ENCODE data around the gene FOXP1.
A peak's percentile ranks its signal among the peaks of the same experiment; 100 is the strongest.
"Not testable (repeated sequence)": the region's sequence is repeated elsewhere in the genome, so short reads cannot be mapped to it uniquely, and the experiment has no call there.

FOXP1 gene

DNA sequence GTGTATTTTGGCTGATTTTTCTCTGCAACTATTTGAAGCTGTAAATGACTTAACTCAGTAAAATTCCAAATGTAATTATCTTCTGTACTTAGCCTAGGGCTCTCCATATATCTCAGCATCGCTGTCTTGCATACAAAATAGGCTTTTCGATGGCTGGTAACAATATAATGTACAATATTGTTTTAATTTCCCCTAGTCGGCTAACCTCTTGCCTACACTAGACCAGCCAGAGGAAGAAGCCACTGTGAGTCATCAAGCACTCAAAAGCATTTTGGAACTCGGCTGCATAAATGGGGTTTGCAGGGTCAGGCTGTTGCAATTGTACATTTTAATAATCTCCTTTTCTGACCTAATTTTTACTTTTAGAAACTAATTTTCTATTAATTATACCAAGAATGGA lies 583.8 kb downstream of the FOXP1 start:
- no peak for DNase-seq (ENCODE audit: low spot score)

DNA sequence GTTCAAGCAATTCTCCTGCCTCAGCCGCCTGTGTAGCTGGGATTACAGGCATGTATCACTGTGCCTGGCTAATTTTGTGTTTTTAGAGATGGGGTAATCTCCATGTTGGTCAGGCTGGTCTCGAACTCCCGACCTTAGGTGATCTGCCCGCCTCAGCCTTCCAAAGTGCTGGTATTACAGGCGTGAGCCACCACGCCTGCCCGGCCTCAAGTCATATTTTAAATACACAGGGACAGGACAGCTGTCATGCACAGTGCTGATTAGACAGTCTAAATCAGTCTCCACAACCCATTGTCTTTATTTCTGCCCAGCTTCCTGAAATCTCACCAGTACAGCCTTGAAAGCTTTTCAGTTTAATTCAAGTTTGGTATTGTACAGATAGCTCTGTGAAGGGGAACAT lies 587.4 kb downstream of the FOXP1 start:
- DNase-seq (ENCODE audit: low spot score): no peak

DNA sequence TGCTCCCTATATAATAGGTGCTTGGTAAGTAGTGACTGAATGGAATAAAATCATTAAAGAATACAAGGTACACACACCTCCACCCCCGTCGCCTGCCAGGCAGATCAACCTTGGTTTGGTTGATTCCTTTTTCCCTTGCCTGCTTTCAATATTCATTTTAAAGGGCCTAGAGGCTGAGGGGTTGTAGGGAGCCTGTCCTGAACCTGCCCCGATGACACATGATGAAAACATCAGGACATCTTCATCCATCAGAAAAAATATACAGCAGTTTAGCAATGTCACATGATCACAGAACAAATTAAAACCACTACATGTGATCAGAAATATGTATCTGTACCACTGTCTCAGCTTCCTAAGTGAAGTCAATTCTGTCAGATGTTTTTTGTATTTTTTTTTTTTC lies 588.9 kb downstream of the FOXP1 start:
- no peak for DNase-seq (ENCODE audit: low spot score)

DNA sequence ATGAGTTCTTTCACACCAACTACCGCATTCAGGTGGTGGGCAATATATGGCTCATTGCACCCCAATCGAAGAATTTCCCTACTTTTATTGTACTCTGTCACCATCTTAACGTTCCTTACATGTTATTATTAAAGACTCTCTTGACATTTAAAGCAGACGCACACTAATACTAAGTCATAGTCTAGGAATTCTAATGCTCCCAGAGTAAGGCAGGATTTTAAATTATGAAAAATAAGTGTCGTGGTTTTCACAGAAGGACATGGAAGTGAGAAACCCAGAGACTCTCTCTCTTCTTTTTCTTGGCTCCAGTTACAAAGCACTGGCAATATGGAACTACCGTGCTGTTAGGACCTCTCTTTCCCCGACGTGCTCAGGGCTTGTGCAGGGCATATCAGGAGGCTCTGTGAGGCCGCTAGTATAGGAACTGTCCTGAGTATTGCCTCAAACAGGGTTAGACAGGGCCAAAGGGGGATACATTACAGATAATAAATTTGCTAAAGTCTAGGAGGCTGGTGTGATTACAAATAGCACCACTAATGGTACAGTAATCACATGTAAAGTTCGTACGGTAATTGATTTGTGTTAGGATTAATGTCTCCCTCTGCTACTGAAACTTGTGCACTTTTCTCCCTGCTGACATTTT lies 590.8 kb downstream of the FOXP1 start:
- DNase-seq (ENCODE audit: low spot score): no peak

DNA sequence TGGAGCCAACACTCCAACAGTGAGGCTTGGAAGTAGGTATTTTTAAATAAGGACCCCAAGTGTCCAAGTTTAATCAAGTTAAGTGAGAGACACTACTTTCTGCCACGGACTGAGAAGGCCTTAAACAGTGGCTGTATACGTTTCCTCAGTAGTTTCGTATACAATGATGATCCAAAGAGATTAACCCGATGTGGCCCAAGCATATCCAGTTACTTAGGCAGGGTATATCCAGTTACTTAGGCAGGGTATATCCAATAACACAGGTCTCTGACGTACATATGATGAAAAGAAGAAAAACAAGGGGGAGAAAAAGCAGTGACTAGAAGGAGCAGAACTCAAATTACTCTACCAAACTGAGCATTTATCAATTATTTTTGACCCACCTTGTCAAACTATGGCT lies 591.4 kb downstream of the FOXP1 start:
- no peak for DNase-seq (ENCODE audit: low spot score)

DNA sequence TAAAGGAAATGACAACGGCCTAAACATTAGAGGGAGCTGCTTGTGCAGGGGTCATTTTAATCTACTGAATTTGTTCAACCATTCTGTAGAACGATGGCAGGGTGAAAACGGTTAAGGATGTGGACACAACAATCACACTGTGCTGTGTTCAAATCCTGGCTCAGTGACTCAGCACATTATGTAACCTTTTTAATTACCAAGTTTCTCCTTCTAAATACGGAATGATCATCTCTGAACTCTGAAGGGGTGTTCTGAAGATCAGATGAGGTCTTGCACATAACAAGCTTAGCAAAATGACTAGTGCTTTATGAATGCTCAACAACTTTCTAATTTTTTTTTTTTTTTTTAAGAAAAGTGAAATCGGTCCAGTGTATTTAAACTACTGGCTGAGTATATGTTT lies 592.8 kb downstream of the FOXP1 start:
- DNase-seq (ENCODE audit: low spot score): no peak

DNA sequence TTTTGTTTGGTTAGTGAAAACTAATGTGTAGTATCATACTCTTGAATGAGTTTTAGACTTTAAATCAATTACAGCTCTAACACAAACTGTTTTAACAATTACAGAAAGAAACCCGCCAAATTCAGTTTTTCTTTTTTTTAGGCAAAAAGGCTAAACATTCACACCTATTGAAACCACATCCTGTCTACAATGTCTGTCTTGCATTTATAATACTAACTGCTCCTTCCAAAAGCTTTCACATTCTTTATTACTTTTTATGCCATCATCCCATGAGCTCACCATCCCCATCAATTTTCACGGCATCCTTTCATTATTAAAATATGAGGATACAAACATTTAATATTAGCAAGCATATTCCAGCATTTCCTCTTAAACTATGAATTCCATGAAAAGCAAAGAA lies 593.3 kb downstream of the FOXP1 start:
- DNase-seq (ENCODE audit: low spot score): no peak

DNA sequence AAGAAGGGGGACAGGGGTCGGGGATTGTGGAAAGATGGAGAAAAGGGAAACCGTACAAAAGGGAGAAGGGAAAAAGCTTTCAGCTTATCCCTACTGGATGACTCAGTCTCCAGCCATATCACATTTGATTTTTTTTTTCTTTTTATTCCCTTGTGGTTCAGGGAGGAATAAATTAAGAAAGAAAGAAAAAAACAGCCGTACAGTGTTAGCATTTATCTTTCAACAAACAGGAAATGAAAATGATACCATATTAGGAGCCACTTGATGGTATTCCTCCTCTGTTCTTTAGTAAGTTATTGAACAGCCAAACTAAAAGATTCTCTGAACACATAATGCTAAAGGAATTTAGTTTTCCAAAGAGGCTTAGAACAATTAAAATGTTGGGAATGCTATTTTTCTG lies 594.4 kb downstream of the FOXP1 start:
- DNase-seq (ENCODE audit: low spot score): no peak

DNA sequence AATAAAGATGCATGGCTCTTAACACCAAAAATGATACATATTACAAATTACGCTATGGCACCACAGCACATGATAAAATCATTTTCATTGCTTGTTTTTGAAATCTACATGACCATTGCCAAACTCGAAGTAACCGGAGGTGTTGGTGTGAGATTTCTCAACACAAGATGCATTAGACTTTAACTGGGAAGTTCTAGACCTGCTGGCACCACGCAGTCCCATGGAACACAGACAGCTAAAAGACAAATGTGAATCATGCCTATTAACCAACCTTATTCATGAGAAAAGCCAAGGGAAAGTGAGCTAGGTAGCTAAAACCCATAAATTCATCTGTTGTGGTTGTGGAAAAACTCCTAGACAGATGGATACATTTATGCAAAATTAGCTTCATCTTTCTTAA lies 595.4 kb downstream of the FOXP1 start:
- DNase-seq (ENCODE audit: low spot score): no peak

DNA sequence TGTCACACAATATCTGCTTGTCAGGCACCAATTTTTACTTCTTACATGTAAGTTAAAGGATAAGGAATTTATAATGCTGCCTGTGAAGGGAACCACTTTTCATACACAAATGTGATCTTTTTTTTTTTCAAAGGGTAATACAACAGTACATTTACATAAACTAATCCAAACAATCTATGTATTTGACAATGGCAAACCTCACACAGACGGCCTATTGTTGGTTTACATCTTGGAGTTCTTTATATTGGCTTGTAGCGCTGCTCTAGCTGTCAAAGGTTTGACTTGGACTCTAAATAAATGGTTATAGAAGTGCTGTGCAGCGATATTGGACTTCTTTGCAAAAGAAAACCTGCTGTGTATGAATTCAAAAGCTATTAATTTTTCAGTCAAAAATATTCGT lies 598.0 kb downstream of the FOXP1 start:
- DNase-seq (ENCODE audit: low spot score): no peak

DNA sequence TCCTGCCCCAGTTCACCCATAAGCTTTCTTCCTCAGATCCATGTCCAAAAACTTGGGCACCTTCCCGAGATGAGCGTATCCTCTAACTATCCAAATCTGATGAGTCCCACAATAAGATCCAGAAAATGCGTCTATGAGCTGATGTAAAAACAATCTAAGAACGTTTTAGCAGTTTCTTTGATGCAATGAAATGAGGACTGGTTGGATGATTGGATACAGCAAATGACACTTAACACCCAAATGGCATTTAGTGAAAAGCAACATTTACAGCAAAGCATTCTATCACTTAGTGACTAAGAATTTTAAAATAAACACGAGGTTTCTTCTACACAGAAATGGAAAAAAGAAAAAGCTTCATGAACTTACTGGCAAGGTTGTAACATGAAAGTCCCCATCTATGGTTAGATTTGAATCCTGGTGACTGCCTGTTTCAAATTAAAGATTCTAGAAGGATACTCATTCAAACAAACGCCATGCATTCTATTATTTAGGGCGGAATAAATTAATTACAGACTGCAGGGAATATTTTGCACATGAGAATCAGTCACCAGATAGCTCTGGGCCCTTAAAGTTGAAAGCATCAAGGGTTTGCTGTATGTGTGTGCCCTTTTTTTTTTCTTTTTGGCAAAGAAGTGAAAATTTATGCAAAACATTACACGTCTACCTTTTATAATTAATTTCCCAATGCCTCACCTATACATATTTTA lies 598.6 kb downstream of the FOXP1 start:
- no peak for DNase-seq (ENCODE audit: low spot score)

DNA sequence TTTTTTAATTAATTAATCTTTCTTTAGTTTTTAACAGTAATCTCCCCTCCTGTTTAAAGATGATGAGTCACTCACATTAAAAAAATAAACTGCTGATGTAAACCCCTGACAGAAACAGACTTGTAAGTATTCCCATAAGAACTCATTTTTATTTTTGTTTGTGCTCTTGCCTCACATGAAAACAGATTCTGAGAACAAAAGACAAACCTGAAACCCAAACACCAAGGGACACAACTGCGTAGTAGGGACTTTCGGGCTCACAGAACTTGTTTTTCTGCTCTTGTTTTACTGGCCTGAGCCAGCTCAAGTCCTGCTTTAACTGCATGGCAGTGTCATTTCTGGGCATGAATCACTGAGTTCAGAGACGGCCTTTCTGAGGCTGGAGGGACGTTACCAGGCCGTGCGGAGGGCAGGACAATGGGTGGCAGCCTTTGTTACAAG lies 600.8 kb downstream of the FOXP1 start:
- peak; percentile 52 for DNase-seq (ENCODE audit: low spot score)

DNA sequence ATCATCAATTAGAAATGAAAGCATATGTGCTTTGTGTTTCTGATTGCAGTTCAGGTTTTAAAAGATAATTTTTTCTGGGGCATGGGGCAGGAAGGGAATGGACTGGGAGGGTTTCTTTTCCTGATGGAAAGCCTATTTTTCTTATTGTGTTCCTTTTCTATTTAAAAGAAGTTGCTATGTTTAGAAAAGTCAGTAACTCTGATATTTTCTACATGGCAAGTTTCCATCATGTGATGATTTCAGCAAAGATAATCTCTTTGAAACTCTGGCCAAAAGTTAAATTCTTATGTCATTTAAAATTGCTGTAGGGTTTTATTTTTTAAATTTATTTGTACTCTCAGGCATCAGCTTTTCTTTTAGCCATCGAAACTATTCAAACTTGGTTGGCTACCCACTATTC lies 601.2 kb downstream of the FOXP1 start:
- DNase-seq (ENCODE audit: low spot score): no peak

DNA sequence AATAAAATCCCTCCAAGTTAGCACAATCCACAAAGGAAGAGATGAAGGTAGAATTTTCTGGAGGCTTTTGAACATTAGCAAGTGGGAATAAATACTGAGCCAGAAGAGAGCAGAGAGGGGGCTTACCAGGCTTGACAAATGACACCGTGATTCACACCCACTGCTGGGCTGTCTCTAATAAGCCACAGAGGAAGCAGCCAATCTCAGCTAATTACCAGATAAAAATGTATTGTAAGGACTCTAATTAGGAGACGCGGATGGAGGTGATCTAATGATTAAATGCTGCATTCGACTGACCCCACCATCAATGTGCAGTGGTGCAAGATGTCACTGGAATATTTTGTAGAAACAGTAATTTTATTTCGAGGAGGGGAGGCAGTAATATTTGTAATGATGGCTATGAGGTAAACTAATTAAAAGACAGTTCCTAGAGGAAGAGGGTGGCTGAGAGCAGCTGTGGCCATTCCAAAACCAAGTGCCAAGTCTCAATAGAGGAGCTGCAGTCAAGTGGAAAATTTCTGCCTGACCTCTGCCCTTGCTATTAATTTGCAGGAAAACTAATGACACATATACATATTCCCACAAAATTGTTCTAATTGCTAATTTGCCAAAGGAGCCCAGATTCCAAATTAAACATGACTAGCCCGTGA lies 602.2 kb downstream of the FOXP1 start:
- no peak for DNase-seq (ENCODE audit: low spot score)

DNA sequence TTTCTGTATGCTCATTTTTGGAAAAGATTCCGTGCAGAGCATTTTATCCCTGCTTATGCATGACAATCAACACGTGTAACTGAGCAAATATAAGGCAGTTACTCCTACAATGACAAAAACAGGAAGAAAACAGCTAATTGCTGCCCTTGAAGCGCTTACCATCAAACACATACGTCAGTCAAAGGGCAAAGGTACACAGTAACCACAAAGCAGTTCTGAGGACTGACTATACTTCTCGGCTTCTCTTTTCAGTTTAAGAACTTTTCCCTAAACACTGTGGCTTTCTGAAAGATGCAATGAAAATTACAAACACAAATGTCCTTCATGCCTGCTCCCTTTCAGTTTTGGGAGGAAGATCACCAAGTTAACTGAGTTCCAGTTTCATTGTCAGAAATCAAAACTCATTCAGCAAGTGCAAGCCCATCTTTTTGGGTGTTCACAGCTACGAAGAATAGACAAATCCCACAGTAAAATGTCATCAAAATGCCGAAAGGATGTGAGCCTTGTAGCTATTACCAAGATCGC lies 602.8 kb downstream of the FOXP1 start:
- DNase-seq (ENCODE audit: low spot score): no peak

DNA sequence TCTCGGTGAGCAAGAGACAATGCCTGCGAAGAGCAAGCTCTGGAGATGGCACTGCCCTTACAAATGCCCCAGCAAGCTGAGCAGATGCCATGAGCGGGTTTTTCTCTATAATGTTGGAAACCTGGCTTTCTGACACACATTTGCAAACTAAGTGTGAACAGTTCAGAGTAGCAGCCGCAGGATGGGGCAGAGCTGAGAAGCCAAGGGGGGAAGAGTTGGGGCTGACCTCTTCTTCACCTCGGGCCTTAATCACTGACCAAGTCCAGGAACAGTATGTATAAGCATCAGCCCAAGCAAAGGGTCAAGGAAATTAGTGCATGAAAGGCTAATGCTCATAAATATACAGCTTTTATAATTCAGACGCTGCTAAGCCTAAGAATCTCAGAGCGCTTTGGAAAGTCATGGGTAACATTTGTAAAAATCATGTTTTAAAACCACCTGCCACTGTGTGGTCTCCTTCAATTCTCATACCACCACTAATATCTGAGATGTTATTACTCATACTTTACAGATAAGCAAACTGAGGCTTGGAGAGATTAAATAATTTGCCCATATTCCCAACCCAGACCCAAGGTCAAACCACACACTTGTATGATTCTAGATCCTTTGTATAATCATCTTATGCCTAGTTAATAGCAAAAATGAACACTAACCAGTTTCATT lies 603.4 kb downstream of the FOXP1 start:
- DNase-seq (ENCODE audit: low spot score): no peak

DNA sequence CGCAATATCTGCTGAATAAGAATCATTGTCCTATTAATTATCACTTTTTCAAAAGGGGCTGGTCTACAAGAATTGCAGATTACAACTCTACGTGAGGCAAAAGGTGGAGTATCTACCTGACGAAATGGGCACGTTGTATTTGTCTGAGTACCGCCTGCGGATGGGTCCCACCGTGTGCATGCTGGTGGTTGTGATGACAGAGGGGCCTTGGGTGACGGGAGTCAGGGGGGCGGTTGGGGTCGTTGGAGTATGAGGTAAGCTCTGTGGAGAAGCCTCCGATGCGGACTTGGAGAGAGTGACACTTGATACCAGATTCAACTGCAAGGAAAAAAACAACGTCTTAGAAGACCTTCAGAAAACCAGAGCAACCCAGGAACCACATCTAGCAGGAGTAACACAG lies 605.8 kb downstream of the FOXP1 start:
- DNase-seq (ENCODE audit: low spot score): no peak

DNA sequence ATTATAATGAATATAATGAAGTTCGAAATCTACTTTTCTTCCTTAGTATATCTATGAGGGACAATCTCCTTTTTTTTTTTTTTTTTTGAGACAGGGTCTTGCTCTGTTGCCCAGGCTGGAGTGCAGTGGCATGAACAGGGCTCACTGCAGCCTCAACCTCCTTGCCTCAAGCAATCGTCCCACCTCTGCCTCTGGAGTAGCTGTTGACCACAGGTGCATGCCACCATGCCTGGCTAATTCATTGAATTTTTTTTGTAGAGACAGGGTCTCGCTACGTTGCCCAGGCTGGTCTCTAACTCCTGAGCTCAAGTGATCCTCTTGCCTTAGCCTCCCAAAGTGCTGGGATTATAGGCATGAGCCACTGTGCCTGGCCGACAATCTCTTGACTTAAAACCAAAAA lies 607.5 kb downstream of the FOXP1 start:
- not testable (repeated sequence) for DNase-seq (ENCODE audit: low spot score)

DNA sequence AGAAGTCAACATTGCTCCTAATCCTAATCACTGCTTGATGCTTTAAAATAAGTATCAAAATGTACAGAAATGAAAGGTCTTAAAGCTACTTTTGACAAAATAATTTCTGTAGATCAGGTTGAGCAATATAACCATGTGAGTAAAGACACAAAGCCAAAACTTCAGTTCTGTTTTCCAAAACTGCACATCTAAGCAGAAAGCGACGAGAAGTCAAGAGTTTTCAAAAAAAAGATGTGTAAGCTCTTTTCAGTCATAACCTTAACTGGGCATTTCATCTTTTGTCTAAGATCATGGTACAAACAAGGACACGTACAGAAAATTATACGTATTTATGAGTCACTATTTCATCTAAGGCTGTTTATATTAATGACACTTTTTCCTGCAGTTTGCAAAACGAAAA lies 608.8 kb downstream of the FOXP1 start:
- DNase-seq (ENCODE audit: low spot score): no peak

DNA sequence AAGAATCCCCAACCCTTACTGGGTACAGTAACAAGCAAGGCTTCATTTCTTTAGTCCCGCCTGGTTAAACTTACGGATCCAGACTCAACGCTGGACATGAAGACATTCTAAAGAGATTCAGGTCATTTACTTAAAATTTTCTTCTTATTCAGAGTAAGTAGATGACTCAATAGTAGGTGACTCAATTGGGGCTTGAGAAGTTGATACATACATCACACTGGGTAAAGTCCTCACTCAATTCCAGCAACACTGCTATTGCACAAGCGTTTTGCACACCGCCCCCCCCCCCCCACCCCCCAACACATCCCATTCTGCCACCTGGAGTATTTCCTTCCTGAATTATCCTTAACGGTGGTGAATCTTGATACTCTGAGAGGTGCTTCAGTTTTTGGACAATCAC lies 610.0 kb downstream of the FOXP1 start:
- DNase-seq (ENCODE audit: low spot score): no peak

DNA sequence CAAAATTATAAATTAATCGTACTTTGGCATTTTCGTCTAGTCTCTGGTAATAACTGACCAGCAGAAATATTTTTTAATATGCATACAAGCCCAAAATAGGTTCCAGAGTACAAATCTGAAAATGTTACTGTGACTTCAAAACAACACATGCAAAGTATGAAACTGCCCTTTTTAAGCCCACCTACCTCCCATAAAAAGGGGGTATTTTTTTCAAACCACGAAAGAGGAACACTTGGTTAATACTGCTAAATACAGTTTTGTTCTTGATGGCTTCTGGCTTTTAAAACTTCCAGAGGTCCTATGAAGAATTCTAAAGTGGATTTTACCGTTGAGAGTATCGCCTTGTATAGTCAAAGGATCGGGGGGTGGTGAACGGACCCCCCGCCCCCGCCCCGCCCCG lies 610.7 kb downstream of the FOXP1 start:
- DNase-seq (ENCODE audit: low spot score): no peak

DNA sequence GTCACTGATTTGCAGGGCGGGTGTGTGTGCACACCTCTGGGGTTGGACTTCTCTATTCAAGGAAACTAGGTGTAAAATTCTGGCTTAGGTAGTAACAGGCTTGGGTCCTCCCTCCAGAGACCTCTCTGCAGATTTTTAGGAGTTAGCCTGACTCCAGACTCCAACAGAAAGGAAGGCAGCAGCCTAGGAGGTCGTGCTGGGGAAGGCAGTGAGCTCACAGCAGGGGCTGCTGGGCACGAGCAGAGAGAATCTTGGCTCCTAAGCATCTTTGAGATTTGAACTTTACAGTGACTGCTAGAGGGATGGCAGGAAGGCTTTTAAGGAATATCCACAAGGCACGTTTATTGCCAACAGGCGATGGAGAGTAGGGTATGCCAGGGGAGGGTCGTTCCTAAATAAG lies 612.6 kb downstream of the FOXP1 start:
- DNase-seq (ENCODE audit: low spot score): no peak

DNA sequence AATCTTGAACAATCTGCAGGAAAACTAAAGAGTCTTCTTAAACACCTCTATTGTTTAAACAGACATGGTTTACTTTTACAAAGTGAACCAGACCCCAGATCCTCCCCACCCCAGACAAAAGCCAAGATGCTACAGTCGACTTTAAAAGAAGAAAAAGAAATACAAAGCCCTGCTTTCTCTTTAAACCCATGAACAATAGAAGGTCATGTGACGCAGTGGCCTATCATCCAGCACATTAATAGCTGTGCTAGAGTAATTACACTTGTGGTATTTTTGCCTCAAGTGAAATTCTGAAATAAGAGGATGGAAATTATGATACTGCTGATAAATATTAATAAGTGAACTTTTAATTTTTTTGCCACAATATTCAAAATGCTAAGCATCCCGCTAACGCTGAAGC lies 613.4 kb downstream of the FOXP1 start:
- no peak for DNase-seq (ENCODE audit: low spot score)

Measured in LoVo (cell line).